NCI-H748 (cell line): ENCODE data around the gene PSEN2.

Experiments used
- DNase-seq: peaks from one replicate; lab custom pipeline; 2025; ENCODE audit not compliant: unreplicated experiment; lab: John Stamatoyannopoulos, UW

The PSEN2 gene

GRCh38 chr1:226864311-226864710 lies 6.1 kb upstream of the PSEN2 start:
- no peak for DNase-seq

- no peak for DNase-seq
Observed at GRCh38 chr1:226865590-226865989, 4.8 kb upstream of the PSEN2 start.

- DNase-seq, result no peak
Observed at GRCh38 chr1:226867461-226868054, 2.9 kb upstream of the PSEN2 start.

GRCh38 chr1:226868726-226869125 lies 1.7 kb upstream of the PSEN2 start:
- no peak for DNase-seq

GRCh38 chr1:226870026-226870400 lies 403 bp upstream of the PSEN2 start:
- DNase-seq, result no peak

GRCh38 chr1:226871636-226872327 lies 1.4 kb downstream of the PSEN2 start:
- no peak for DNase-seq

GRCh38 chr1:226872437-226872836 lies 2.0 kb downstream of the PSEN2 start:
- no peak for DNase-seq

GRCh38 chr1:226873771-226874578 lies 3.6 kb downstream of the PSEN2 start:
- DNase-seq, result no peak

- DNase-seq, result no peak
Observed at GRCh38 chr1:226874579-226875425, 4.4 kb downstream of the PSEN2 start.

- DNase-seq, result no peak
Observed at GRCh38 chr1:226875641-226876295, 5.4 kb downstream of the PSEN2 start.

- no peak for DNase-seq
Observed at GRCh38 chr1:226877669-226878068, 7.3 kb downstream of the PSEN2 start.

GRCh38 chr1:226880372-226881287 lies 10.2 kb downstream of the PSEN2 start:
- DNase-seq, result no peak

- no peak for DNase-seq
Observed at GRCh38 chr1:226881515-226882185, 11.2 kb downstream of the PSEN2 start.

- no peak for DNase-seq
Observed at GRCh38 chr1:226882187-226882586, 11.8 kb downstream of the PSEN2 start.

GRCh38 chr1:226882631-226883409 lies 12.4 kb downstream of the PSEN2 start:
- DNase-seq, result no peak

- DNase-seq, result no peak
Observed at GRCh38 chr1:226883630-226884029, 13.2 kb downstream of the PSEN2 start.

- no peak for DNase-seq
Observed at GRCh38 chr1:226884116-226884625, 13.8 kb downstream of the PSEN2 start.
